ENCODE data around the gene CT45A2.
"Not testable (repeated sequence)": the region's sequence is repeated elsewhere in the genome, so short reads cannot be mapped to it uniquely, and the experiment has no call there.

Gene CT45A2, protein sequence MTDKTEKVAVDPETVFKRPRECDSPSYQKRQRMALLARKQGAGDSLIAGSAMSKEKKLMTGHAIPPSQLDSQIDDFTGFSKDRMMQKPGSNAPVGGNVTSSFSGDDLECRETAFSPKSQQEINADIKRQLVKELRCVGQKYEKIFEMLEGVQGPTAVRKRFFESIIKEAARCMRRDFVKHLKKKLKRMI

DNA sequence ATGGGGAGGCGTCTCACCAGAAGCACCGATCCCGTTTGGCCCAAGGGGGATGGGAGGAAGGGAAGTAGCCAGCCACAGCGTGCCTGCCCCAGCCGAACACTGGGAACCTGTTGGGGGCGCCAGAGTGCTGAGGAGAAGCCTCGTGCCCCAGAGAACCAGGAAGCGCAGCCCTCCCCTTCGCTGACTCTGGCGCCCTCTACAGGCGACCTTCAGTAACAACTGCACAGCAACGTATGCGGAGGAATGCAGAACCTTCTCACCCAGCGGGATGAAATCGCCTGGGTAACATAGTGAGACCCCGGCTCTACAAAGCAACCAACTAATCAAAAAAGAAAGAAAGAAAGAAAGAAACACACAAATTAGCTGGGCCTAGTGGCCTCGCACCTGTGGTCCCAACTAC is at the start of gene CT45A2:
TSS of gene CT45A2 (minus strand) at position 101 of the 400 bp plus-strand sequence. CDS start 3,747 bp downstream, outside the sequence.
- H3K27ac ChIP-seq; H3K9ac ChIP-seq (ENCODE audit: insufficient read length); H3K36me3 ChIP-seq (ENCODE audit: insufficient read depth, low read length); DNase-seq (ENCODE audit: low read depth, low spot score); H3K9me3 ChIP-seq (ENCODE audit: low read depth, low read length); H3K4me3 ChIP-seq: not testable (repeated sequence)

DNA sequence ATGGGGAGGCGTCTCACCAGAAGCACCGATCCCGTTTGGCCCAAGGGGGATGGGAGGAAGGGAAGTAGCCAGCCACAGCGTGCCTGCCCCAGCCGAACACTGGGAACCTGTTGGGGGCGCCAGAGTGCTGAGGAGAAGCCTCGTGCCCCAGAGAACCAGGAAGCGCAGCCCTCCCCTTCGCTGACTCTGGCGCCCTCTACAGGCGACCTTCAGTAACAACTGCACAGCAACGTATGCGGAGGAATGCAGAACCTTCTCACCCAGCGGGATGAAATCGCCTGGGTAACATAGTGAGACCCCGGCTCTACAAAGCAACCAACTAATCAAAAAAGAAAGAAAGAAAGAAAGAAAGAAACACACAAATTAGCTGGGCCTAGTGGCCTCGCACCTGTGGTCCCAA is 34.6 kb upstream of the CT45A2 start, which contains the start of gene CT45A8:
TSS of gene CT45A8 (minus strand) at position 101 of the 400 bp plus-strand sequence. CDS start 3,755 bp downstream, outside the sequence.
- H3K9me3 ChIP-seq (ENCODE audit: low read depth, low read length); H3K27ac ChIP-seq; H3K9ac ChIP-seq (ENCODE audit: insufficient read length); DNase-seq (ENCODE audit: low read depth, low spot score); H3K36me3 ChIP-seq (ENCODE audit: insufficient read depth, low read length); H3K4me3 ChIP-seq: not testable (repeated sequence)

DNA sequence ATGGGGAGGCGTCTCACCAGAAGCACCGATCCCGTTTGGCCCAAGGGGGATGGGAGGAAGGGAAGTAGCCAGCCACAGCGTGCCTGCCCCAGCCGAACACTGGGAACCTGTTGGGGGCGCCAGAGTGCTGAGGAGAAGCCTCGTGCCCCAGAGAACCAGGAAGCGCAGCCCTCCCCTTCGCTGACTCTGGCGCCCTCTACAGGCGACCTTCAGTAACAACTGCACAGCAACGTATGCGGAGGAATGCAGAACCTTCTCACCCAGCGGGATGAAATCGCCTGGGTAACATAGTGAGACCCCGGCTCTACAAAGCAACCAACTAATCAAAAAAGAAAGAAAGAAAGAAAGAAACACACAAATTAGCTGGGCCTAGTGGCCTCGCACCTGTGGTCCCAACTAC is 17.4 kb upstream of the CT45A2 start, which contains the start of gene CT45A7:
TSS of gene CT45A7 (minus strand) at position 101 of the 400 bp plus-strand sequence. CDS start 3,747 bp downstream, outside the sequence.
- not testable (repeated sequence) for H3K9ac ChIP-seq (ENCODE audit: insufficient read length); H3K4me3 ChIP-seq; H3K9me3 ChIP-seq (ENCODE audit: low read depth, low read length); H3K27ac ChIP-seq; DNase-seq (ENCODE audit: low read depth, low spot score); H3K36me3 ChIP-seq (ENCODE audit: insufficient read depth, low read length)

DNA sequence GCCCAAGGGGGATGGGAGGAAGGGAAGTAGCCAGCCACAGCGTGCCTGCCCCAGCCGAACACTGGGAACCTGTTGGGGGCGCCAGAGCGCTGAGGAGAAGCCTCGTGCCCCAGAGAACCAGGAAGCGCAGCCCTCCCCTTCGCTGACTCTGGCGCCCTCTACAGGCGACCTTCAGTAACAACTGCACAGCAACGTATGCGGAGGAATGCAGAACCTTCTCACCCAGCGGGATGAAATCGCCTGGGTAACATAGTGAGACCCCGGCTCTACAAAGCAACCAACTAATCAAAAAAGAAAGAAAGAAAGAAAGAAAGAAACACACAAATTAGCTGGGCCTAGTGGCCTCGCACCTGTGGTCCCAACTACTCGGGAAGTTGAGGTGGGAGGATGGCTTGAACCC is 17.1 kb downstream of the CT45A2 start, which contains the start of gene CT45A6:
TSS of gene CT45A6 (minus strand) at position 101 of the 400 bp plus-strand sequence. CDS start 3,794 bp downstream, outside the sequence.
- H3K4me3 ChIP-seq; H3K9me3 ChIP-seq (ENCODE audit: low read depth, low read length); H3K36me3 ChIP-seq (ENCODE audit: insufficient read depth, low read length); H3K9ac ChIP-seq (ENCODE audit: insufficient read length); DNase-seq (ENCODE audit: low read depth, low spot score); H3K27ac ChIP-seq: not testable (repeated sequence)

DNA sequence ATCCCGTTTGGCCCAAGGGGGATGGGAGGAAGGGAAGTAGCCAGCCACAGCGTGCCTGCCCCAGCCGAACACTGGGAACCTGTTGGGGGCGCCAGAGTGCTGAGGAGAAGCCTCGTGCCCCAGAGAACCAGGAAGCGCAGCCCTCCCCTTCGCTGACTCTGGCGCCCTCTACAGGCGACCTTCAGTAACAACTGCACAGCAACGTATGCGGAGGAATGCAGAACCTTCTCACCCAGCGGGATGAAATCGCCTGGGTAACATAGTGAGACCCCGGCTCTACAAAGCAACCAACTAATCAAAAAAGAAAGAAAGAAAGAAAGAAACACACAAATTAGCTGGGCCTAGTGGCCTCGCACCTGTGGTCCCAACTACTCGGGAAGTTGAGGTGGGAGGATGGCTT is 34.4 kb downstream of the CT45A2 start, which contains the start of gene CT45A5:
TSS of gene CT45A5 (minus strand) at position 101 of the 400 bp plus-strand sequence. CDS start 3,774 bp downstream, outside the sequence.
- H3K36me3 ChIP-seq (ENCODE audit: insufficient read depth, low read length); DNase-seq (ENCODE audit: low read depth, low spot score); H3K9me3 ChIP-seq (ENCODE audit: low read depth, low read length); H3K4me3 ChIP-seq; H3K27ac ChIP-seq; H3K9ac ChIP-seq (ENCODE audit: insufficient read length): not testable (repeated sequence)

DNA sequence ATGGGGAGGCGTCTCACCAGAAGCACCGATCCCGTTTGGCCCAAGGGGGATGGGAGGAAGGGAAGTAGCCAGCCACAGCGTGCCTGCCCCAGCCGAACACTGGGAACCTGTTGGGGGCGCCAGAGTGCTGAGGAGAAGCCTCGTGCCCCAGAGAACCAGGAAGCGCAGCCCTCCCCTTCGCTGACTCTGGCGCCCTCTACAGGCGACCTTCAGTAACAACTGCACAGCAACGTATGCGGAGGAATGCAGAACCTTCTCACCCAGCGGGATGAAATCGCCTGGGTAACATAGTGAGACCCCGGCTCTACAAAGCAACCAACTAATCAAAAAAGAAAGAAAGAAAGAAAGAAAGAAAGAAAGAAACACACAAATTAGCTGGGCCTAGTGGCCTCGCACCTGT is 51.7 kb downstream of the CT45A2 start, which contains the start of gene CT45A3:
TSS of gene CT45A3 (minus strand) at position 101 of the 400 bp plus-strand sequence. CDS start 3,747 bp downstream, outside the sequence.
- not testable (repeated sequence) for DNase-seq (ENCODE audit: low read depth, low spot score); H3K27ac ChIP-seq; H3K36me3 ChIP-seq (ENCODE audit: insufficient read depth, low read length); H3K4me3 ChIP-seq; H3K9me3 ChIP-seq (ENCODE audit: low read depth, low read length); H3K9ac ChIP-seq (ENCODE audit: insufficient read length)

Measured in SK-N-MC (cell line).